ENCODE results near the gene DOCK1.

The DOCK1 gene

DNA sequence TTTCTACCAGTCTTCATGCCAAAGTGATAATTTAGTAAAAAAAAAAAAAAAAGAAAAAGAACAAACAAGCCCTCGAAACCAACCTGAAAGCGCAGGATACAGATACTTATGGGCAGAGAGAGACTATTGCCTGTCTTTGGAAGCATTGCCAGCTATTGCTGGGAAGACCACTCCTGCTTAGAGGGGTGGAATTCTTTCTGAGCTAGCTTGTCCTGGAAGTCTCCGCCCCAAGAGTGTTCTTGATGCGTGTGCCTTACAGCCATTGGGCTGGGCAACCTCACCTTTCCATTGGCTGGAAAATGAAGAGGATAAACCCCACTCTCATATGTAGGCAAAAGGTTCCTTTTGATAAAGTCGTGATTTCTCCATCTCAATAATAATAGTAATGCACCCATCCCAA is 311.0 kb downstream of the DOCK1 start:
- no peak for DNase-seq (ENCODE audit: low read depth)
- TF ChIP-seq CTCF (IDR thresholded peaks at IDR 0.05; ENCODE audit: low read depth, low read length) (no peak), POLR2A (IDR thresholded peaks at IDR 0.05; ENCODE audit: extremely low read depth, insufficient read length) (no peak)
- no peak overlapping the region for H3K4me3 ChIP-seq (ENCODE audit: low read depth, low read length)

DNA sequence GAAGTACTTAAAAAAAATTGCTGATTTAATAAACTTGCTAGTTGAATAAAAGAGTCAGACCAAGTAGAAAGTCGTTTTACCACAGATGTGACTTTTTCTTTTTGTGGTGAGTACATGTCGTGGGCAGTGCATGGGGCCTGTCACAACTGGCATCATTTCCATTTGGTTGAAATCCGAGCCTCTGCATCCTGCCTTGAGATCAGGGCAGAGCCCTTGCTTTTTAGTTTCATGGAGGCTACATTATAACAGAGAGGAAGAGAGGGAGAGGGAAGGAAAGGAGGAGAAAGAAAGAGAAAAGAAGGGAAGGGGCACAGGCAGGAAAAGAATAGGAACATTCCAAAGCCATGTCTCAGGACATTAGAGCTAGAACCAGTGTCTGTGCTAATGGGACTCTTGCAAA is 311.6 kb downstream of the DOCK1 start:
- no peak overlapping the region for H3K4me3 ChIP-seq (ENCODE audit: low read depth, low read length)
- no peak for TF ChIP-seq MYC (IDR thresholded peaks at IDR 0.05; ENCODE audit: low read depth, low read length)
- no peak for TF ChIP-seq POLR2A (IDR thresholded peaks at IDR 0.05; ENCODE audit: extremely low read depth, insufficient read length)
- TF ChIP-seq MAX (IDR thresholded peaks at IDR 0.05; ENCODE audit: low read depth, low read length) = no peak
- no peak for TF ChIP-seq CTCF (IDR thresholded peaks at IDR 0.05; ENCODE audit: low read depth, low read length)
- DNase-seq (ENCODE audit: low read depth) = no peak

DNA sequence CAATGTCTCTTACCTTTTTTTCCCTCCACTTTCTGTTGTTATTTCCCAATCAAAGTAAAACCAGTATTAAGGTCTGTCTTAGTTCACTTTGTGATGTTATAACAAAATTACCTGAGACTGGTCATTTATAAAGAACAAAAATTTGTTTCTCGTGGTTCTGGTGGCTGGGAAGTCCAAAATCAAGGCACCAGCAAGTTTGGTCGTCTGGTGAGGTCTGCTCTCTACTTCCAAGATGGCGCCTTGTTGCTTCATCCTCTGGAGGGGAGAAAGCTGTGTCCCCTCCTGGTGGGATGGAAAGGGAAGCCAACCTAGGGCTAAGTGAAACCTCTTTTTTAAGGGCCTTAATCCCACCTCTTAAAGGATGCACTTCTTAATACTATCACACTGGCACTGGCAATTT is 313.4 kb downstream of the DOCK1 start:
- no peak overlapping the region for H3K4me3 ChIP-seq (ENCODE audit: low read depth, low read length)
- TF ChIP-seq MYC (IDR thresholded peaks at IDR 0.05; ENCODE audit: low read depth, low read length) = no peak
- no peak for TF ChIP-seq POLR2A (IDR thresholded peaks at IDR 0.05; ENCODE audit: extremely low read depth, insufficient read length)
- TF ChIP-seq CTCF (IDR thresholded peaks at IDR 0.05; ENCODE audit: low read depth, low read length) = no peak
- no peak for TF ChIP-seq MAX (IDR thresholded peaks at IDR 0.05; ENCODE audit: low read depth, low read length)
- DNase-seq (ENCODE audit: low read depth) = no peak

GRCh38 chr10:127221281-127221680 is 316.1 kb downstream of the DOCK1 start:
- TF ChIP-seq POLR2A (IDR thresholded peaks at IDR 0.05; ENCODE audit: extremely low read depth, insufficient read length) (no peak), CTCF (IDR thresholded peaks at IDR 0.05; ENCODE audit: low read depth, low read length) (no peak), MYC (IDR thresholded peaks at IDR 0.05; ENCODE audit: low read depth, low read length) (no peak), MAX (IDR thresholded peaks at IDR 0.05; ENCODE audit: low read depth, low read length) (no peak)
- no peak for DNase-seq (ENCODE audit: low read depth)
- no peak overlapping the region for H3K4me3 ChIP-seq (ENCODE audit: low read depth, low read length)

GRCh38 chr10:127227027-127227426 is 321.8 kb downstream of the DOCK1 start:
- H3K4me3 ChIP-seq (ENCODE audit: low read depth, low read length) = no peak overlapping the region
- no peak for DNase-seq (ENCODE audit: low read depth)
- TF ChIP-seq CTCF (IDR thresholded peaks at IDR 0.05; ENCODE audit: low read depth, low read length) (no peak), POLR2A (IDR thresholded peaks at IDR 0.05; ENCODE audit: extremely low read depth, insufficient read length) (no peak), MAX (IDR thresholded peaks at IDR 0.05; ENCODE audit: low read depth, low read length) (no peak)

DNA sequence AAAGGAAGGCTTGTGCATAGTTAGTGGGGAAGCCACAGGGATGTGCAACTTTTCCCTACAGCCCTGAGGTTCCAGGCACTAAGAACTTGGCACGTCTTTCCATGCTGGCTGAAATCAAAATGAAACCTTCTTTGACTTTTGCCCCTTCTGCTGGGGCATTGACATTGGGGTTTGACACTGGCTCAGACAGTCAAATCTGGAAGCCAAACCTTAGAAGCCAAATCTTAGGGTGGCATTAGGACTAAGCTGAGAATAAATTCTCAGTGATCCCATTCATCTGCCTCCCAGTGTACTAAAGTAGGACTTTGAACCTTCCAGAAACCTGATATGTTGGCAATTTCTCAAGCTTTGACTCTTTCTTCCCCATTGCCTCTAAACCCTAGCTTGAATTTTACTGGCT is 322.4 kb downstream of the DOCK1 start:
- no peak for TF ChIP-seq MAX (IDR thresholded peaks at IDR 0.05; ENCODE audit: low read depth, low read length)
- no peak for TF ChIP-seq CTCF (IDR thresholded peaks at IDR 0.05; ENCODE audit: low read depth, low read length)
- no peak for TF ChIP-seq MYC (IDR thresholded peaks at IDR 0.05; ENCODE audit: low read depth, low read length)
- no peak for DNase-seq (ENCODE audit: low read depth)

More for the DNA sequence above, 322.4 kb downstream of the DOCK1 start:
- H3K4me3 ChIP-seq (ENCODE audit: low read depth, low read length) = no peak overlapping the region

All from NB4 (cell line).